Adrenal gland (tissue), 12 donors: ENCODE measurements around the gene LSM12. TPM values are rescaled to one million over a fixed set of nuclear protein-coding genes. Genes with fewer than 3 reads are reported as not detected.
A peak's percentile ranks its signal among the peaks of the same experiment; 100 is the strongest.
"Not testable (repeated sequence)": the region's sequence is repeated elsewhere in the genome, so short reads cannot be mapped to it uniquely, and the experiment has no call there.

Experiments
- DNase-seq, 7 donors: peaks; one replicate each; pipeline ENCODE4 v3.0.0-alpha.2; 2019 to 2020
- H3K27ac ChIP-seq, 5 donors: fragments of 200-600 bp; sonication (generic) in 4 of 5; 1 replicate in 3 of 5; 2 replicates in 2 of 5; pipeline versions ENCODE4 v1.5.1 to v1.8.0; 2016 to 2020; ENCODE audit warnings: mild to moderate bottlenecking in 1 of 5
- H3K27me3 ChIP-seq: fragments of 200-600 bp; 2 replicates; pipeline ENCODE4 v1.8.0; 2021
- H3K36me3 ChIP-seq, 2 donors: fragments of 200-600 bp; replicated peaks in 1 of 2; 1 replicate in 1 of 2; 2 replicates in 1 of 2; pipeline versions ENCODE4 v1.5.1 to v1.8.0; 2018 to 2022
- H3K4me1 ChIP-seq, 2 donors: fragments of 200-600 bp; replicated peaks in 1 of 2; 1 replicate in 1 of 2; 2 replicates in 1 of 2; pipeline versions ENCODE4 v1.5.1 to v1.8.0; 2018 to 2021
- H3K4me3 ChIP-seq, 4 donors: fragments of 200-600 bp; sonication (generic) in 3 of 4; one replicate each; pipeline ENCODE4 v1.5.1; 2016 to 2018
- H3K9me3 ChIP-seq, 3 donors: fragments of 200-600 bp; sonication (generic) in 1 of 3; replicated peaks in 1 of 3; 1 replicate in 2 of 3; 2 replicates in 1 of 3; pipeline versions ENCODE4 v1.5.1 to v1.8.0; 2016 to 2021
- POLR2A ChIP-seq, 2 donors: fragments of 450-650 bp; IDR thresholded peaks; one replicate each; pipeline ENCODE4 v1.6.1; 2017; ENCODE audit warnings: antibody characterized with exemption in 2 of 2, mild to moderate bottlenecking in 2 of 2, moderate library complexity in 1 of 2
- WGBS, 4 donors: extraction: QIAGEN DNeasy Blood & Tissue Kit in 2 of 4; methylation state at CpG; one replicate each; pipeline versions ENCODE4 v1.1.5 to v1.1.7; 2013 to 2017; 5-methylcytosine and 5-hydroxymethylcytosine counted together
- intact Hi-C, 2 donors: fragments of 100-400 bp; cut with DNase I; formaldehyde crosslinking; loops; one replicate each; pipeline versions ENCODE4 v1.14.1 to v1.15.0; 2022 to 2023
- polyA plus RNA-seq, 3 donors: library from polyadenylated mRNA; stranded (reverse); fragments of 200-250 nt in 2 of 3; fragments of 350-450 nt in 1 of 3; fragmentation: Illumina TruSeq in 1 of 3; extraction: RNeasy Lipid Tissue Mini Kit (QIAGEN cat#74804) in 1 of 3; gene quantifications; one replicate each; pipeline ENCODE4 v1.2.3, GENCODE V29; 2013 to 2014
- total RNA-seq, 9 donors: library from RNA; depleted of rRNA in 4 of 9; stranded (reverse); fragments of >200 nt in 4 of 9; fragments of 120-200 nt in 1 of 9; fragmentation: NEBNext Ultra II Directional in 1 of 9; extraction: Animal tissue kit (Norgen Biotek cat#: 25700) in 1 of 9; gene quantifications; one replicate each; pipeline versions ENCODE4 v1.1.0 to v1.2.4, GENCODE V29; 2013 to 2023
- TF ChIP-seq, protein P1 (sequence below), 6 experiments: fragments of 450-650 bp in 4 of 6; fragments of 200-600 bp in 2 of 6; sonication (generic) in 1 of 6; IDR thresholded peaks; 1 replicate in 5 of 6; 2 replicates in 1 of 6; pipeline versions ENCODE4 v1.5.1 to v1.8.0; 2016 to 2021; ENCODE audit warnings: antibody characterized with exemption in 6 of 6, mild to moderate bottlenecking in 2 of 6, moderate library complexity in 1 of 6
- donor health status: healthy with polysubstance abuse.
- donor health status: Bipolar disorder and iron deficiency.
- donor health status: DM: yes; HTN: yes; CAD: no.
- donor health status: DM: no; HTN: no; CAD: no.
- donor health status: DM: no; HTN: no; CAD: no.
- donor health status: DM: yes; HTN: yes; CAD: no.

LSM12 gene
- total and polyA plus RNA-seq, 12 donors: 19.8 to 54.7 (median 37.3) TPM

DNA sequence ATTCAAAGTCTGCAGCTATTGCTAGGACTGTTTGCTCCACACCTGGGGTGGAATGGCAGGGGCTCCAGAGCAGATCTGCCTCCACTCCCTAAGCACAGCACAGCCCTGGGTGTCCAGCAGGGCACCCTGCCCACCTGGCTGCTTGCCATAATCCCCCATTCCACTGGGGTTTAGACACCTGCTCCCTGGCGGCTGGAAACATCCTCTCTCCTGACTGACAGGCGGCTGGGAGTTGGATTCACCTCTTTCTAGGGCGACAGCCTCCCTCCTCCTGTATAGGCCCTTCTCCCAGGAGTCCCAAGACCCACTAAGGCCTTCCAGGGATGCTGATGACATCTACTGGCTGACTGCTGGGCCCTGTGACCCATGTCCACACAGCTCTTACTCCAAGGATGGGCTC is 39.0 kb upstream of the LSM12 start:
- Histone ChIP-seq H3K36me3 (no peaks in the 10 kb centered on the region), H3K4me3 (no peak overlapping the region), H3K27me3 (no peaks in the 10 kb centered on the region), H3K27ac (peak overlapping the region in 2 of 5 donors; percentile 10 to 54), H3K4me1 (peaks cover 29 to 41% of the 10 kb centered on the region in 2 donors), H3K9me3 (no peaks in the 10 kb centered on the region)
- TF ChIP-seq, protein P1, sequence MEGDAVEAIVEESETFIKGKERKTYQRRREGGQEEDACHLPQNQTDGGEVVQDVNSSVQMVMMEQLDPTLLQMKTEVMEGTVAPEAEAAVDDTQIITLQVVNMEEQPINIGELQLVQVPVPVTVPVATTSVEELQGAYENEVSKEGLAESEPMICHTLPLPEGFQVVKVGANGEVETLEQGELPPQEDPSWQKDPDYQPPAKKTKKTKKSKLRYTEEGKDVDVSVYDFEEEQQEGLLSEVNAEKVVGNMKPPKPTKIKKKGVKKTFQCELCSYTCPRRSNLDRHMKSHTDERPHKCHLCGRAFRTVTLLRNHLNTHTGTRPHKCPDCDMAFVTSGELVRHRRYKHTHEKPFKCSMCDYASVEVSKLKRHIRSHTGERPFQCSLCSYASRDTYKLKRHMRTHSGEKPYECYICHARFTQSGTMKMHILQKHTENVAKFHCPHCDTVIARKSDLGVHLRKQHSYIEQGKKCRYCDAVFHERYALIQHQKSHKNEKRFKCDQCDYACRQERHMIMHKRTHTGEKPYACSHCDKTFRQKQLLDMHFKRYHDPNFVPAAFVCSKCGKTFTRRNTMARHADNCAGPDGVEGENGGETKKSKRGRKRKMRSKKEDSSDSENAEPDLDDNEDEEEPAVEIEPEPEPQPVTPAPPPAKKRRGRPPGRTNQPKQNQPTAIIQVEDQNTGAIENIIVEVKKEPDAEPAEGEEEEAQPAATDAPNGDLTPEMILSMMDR (IDR thresholded peaks at IDR 0.05): no peak
- no peak for DNase-seq
- intact Hi-C loops: no loop called here
- 71 to 86% (median 84%) methylated on average over 3 of the region's 3 CpGs for WGBS, 4 donors

DNA sequence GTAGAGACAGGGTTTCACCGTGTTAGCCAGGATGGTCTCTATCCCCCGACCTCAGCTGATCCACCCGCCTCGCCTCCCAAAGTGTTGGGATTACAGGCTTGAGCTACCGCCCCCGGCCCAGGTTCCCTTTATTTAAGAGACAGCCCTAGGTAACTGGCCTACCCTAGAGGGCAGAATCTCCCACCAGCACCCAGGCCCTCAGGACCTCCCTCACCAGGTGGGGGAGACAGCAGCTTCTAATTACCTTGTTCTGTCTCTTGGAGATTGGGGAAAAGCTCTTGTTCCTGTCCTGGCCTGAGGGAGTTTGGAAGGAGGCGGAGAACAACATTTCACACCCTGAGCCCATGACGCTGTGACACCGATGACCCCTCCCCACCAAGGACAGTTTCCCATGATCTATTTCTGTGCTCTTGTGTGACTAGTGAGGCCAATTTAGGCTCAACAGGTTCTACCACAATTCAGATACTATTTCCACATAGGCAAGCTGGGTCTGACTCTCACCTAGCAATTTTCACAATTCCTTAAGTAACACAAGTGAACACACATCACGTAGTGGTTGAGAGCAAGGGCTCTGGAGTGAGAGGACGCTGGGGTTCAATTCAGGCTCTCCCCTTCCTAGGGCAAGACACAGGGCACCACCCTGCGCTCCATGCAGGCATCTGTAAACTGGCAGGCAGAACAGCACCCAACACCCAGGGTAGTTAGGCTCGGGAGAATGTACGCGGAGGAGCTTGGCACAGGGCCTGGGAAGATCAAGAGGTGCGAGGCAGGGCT is 36.6 kb upstream of the LSM12 start:
- Histone ChIP-seq H3K27me3 (no peaks in the 10 kb centered on the region), H3K4me3 (no peak overlapping the region), H3K36me3 (no peaks in the 10 kb centered on the region), H3K9me3 (no peaks in the 10 kb centered on the region), H3K27ac (peak overlapping the region in 1 of 5 donors; percentile 0), H3K4me1 (peaks cover 11 to 20% of the 10 kb centered on the region in 2 donors)
- intact Hi-C loops: no loop called here
- no peak for DNase-seq
- no peak for TF ChIP-seq POLR2A (IDR thresholded peaks at IDR 0.05)
- TF ChIP-seq, protein P1 (IDR thresholded peaks at IDR 0.05): no peak
- 85 to 90% (median 88%) methylated on average over 15 to 16 of the region's 16 CpGs for WGBS, 4 donors

DNA sequence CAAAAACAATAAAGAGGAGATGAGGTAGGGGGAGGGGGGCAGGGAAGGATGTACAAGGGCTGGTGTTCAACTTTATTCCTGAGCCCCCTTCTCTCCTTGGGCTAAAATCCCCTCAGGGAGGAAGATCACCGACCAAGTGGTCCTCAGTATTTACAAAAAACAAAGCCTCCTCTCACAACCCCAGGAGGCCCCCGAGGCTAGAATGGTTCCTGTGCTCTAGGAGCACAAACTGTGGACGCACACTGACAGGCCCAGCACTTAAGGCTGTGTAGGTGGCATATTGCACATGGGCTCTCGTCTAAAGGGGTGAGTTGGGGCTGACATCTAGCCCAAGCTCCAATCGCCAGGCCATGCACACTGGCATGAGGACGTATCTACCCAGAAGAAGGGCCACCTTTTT is 35.4 kb upstream of the LSM12 start:
- DNase-seq, H3K27ac ChIP-seq, H3K27me3 ChIP-seq, H3K9me3 ChIP-seq, intact Hi-C loops, H3K4me3 ChIP-seq, H3K36me3 ChIP-seq: not testable (repeated sequence)
- 82 to 90% (median 87%) methylated on average over 2 to 6 of the region's 6 CpGs for WGBS, 4 donors
- peaks cover 16 to 20% of the 10 kb centered on the region in 2 donors for H3K4me1 ChIP-seq

DNA sequence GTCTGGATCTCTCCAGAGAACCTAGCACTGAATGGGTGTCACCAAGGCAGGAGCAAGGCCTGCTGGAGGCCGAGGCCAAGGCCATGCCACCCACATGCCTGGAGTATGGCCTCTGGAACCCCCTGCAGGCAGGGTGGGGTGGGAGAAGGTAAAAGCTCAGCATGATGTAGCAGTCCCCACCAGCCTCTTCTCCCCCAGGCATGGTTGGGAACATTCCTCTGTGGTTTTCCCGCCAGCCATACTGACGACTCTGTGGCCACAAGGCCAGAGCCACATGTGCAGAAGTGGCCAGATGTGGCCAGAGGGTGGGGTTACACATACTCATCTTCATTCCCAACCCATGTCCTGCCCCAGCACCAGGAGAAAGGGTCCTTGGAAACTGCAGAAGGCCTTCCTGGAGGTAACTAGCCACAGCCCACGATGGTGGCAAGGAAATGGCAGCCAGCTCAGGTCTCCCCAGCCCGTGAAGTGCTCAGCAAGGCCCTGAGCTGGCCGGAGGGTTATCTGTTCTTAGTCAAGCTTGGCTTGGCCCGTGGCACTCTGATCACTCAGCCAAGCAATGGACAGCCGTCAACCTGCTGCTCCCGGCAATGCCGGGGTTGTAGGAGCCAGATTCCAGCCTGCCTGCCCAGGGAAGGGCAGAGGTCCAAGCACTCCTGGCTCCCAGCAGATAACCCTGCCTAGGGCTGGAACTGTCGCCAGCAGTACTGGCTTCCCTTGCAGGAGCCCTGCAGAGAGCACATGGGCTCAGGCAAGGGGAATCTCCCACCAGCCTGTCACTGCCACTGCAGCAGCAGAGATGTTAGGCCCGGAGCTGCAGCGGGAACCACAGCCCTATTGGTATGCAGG is 30.9 kb upstream of the LSM12 start:
- TF ChIP-seq POLR2A (IDR thresholded peaks at IDR 0.05): no peak
- TF ChIP-seq, protein P1 (IDR thresholded peaks at IDR 0.05): no peak
- peak in 4 of 7 donors; percentile 45 to 70 (median 58) for DNase-seq
- Histone ChIP-seq H3K4me1 (peaks cover 29 to 35% of the 10 kb centered on the region in 2 donors), H3K27ac (peak overlapping the region in 3 of 5 donors; percentile 26 to 89 (median 87)), H3K36me3 (peaks cover 0 to 15% of the 10 kb centered on the region in 2 donors), H3K9me3 (no peaks in the 10 kb centered on the region), H3K4me3 (no peak overlapping the region), H3K27me3 (no peaks in the 10 kb centered on the region)
- intact Hi-C loops: no loop called here
- 40 to 48% (median 45%) methylated on average over 1 to 13 of the region's 13 CpGs for WGBS, 4 donors
